Fibroblast of skin of left biceps (primary cell): ENCODE data around the gene FAH.

Source experiments
- DNase-seq, 2 experiments: peaks; one replicate each; pipeline ENCODE4 v3.0.0-alpha.2; 2013; ENCODE audit warnings: low read depth in 2 of 2

The FAH gene

DNA sequence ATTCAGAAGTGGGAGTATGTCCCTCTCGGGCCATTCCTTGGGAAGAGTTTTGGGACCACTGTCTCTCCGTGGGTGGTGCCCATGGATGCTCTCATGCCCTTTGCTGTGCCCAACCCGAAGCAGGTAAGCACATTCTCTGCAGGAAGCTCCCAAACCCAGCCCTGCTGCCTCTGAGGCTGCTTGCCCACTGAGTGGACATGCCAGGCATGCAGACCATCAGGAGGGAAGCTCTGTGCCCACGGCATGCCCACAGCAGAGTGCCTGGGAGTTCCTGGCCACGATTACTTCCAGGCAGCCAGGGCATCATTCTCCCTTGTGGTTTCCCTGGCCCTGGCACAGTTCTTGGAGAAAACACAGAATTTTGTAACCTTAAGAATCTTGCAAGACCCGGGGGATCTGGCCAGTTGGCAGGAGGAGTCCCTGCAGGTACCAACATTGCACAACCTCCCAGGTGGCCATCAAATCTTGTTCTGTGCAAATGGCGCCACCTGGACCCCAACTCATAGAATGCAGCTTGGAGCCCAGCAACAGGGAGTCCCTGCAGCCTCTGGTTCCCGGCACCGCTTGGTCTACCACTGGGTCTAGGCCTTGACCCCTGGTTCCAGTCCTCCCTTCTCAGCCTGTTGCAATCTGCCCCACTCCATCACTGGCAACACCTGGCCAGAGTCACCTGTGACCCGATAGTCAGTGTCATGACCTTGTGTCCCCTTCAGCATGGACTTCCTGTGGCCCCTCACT lies 20.4 kb downstream of the FAH start:
- no peak for DNase-seq

DNA sequence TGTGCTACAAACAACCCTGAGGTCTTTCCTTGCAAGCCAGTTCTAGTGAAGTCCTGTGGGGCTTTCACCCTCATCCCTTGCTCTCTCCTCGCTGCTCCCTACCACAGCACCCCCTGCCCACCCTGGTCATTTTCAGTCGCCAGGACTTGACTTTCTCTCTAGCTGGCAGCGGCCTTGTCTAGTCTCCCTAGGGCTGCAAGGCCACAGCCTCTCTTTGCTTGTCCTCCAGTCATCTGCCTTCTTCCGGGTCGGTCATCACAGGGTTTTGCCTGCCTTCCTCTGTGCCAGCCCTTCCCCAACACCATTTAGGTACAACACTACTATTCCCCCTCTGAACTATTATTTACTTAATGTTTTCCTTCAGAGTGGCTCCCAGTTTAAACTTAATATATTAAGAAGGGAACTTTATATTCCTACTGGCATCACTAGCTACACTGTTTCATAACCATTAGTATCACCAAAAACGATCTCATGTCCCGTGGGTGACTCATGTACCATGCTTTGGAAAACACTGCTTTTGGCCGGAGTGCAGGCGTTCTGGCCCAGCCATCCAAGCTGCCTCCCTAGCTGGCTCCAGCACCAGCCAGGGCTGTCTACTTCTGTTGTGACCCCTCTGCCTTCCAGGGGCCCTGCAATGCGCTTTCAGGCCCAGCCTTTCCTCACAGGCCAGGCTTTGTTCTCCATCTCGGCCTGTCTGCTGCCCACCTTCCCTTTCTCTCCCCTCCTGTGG lies 21.4 kb downstream of the FAH start:
- no peak for DNase-seq

DNA sequence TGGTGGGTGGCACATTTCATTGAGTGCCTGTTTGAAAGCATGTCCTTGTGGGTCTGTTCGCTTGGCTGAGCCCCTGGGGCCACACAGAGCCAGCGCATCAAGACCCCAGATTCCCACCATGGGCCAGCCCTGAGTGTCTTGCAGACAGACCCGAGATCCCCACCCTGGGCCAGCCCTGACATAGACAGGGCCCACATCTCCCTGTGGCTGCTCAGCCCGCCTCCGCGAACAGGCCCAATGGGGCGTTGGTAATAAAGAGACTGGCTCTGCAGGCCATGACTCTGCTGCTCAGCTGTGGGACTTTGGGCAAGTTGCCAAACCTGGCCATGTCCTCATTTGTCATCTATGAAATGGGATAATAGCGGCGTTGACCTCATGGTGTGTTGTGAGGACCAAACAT lies 22.6 kb downstream of the FAH start:
- no peak for DNase-seq

DNA sequence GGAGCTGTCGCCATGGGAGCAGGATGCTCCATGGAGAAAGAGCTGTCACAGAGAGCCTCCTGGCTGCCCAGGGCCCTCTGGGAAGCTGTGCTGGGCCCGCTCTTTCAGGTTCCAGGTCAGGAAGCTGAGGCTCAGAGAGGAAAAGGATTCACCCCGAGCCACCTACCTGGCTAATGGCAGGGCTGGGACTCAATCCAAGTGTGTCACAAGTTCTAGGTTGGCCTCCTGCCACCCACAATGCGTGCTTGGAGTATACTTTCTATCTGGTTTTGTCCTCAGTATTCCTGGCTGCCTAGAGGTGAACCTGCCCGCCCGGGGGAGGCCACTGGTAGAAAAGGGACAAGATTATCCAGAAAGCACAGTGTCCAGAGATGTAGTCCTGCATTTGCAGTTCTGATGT lies 23.6 kb downstream of the FAH start:
- no peak for DNase-seq

DNA sequence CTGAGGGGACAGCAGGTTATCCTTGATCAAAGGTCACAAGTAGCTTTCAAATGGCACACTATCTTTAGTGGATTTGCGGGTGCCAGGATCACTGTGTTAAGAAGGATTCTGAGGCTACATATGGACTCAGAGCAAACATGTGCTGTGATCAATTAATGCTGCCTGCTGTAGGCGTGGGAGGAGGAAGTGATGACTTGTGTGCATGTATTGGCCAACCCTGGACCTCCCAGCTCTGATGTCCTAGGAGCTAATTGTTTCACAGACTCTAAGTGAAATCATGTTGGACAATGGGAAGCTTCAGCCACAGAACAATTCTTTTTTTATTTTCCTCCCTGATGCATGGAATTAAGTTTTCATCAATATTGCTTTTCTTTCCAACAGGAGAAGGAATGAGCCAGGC lies 24.4 kb downstream of the FAH start:
- DNase-seq = no peak

DNA sequence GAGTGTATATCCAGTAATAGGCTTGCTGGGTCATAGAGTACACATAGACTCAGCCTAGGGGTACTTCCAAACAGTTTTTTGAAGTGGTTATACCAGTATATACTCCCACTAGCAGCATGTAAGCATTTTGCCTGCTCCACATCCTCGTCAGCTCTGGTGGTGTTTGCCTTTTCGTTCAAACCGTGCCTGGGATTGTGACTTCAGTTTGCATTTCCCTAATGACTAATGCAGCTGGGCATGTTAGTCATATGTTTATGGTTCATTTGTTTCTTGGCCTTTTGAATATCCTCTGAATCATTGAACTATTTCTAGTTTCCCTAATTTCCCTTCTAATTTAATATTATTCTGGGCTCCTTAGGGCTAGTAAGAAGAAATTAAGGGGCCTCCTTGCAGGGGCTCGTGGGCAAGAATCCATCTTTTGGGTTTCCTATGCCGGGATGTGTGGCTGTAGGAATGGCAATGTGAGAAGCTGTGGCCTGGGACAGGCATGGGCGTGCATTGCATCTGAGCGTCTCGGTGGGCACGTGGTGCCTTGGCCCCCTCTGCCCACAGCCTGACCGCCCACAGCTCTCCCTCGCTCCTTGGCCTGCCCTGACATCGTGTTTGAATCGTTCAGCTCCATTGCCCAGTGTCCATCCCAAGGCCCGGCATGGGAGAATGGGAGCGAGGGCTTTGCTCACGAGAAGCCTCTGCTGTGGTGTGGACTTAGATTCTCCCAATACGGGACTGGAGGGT lies 26.4 kb downstream of the FAH start:
- DNase-seq = peak; percentile 37 to 43

DNA sequence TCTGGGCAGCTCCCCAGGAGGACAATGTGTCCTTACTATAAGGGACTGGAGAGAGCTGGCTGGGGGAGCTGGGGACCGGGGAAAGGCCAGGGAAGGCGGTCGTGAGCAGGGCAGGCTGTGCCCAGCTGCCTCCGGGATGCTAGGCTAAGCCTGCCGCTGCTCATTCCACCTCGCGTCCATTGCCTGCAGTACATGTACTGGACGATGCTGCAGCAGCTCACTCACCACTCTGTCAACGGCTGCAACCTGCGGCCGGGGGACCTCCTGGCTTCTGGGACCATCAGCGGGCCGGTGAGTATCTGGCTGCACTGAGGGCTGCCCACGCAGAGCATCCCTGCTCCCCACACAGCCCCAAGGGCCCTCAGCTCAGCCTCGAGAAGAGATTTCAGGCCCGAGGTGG lies 27.1 kb downstream of the FAH start:
- no peak for DNase-seq

DNA sequence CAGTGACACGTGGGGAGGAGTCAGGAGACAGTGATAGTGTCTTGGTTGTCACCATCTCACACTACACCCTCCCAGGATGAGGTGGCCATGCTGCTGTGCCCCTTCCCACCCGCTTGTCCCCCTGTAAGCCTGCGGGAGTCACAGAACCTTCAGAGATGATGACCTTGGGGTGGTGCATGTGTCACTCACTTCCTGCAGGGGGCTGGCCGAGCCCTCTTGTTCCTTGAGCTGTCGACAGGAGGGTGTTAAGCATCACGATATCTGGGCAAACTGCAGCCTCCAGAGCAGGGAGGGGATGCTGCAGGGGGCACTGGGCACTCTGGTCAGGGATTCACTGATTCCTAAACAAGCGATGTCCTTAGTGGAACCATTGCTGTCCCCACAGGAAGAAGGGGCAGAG lies 27.7 kb downstream of the FAH start:
- DNase-seq = no peak

DNA sequence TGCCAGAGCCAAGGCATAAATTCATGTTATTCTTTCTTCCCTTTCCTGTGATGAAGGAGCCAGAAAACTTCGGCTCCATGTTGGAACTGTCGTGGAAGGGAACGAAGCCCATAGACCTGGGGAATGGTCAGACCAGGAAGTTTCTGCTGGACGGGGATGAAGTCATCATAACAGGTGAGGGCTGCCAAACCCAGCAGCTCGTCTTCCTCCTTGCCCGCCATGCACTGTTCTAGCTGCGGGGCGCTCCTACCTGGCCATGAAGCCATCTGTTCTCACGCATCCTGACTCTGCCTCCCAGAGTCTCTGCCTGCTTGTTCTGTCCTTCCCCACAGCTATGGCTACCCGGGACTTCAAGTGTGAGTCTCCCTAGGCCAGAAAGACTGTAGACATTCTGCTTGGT lies 28.2 kb downstream of the FAH start:
- DNase-seq = no peak

DNA sequence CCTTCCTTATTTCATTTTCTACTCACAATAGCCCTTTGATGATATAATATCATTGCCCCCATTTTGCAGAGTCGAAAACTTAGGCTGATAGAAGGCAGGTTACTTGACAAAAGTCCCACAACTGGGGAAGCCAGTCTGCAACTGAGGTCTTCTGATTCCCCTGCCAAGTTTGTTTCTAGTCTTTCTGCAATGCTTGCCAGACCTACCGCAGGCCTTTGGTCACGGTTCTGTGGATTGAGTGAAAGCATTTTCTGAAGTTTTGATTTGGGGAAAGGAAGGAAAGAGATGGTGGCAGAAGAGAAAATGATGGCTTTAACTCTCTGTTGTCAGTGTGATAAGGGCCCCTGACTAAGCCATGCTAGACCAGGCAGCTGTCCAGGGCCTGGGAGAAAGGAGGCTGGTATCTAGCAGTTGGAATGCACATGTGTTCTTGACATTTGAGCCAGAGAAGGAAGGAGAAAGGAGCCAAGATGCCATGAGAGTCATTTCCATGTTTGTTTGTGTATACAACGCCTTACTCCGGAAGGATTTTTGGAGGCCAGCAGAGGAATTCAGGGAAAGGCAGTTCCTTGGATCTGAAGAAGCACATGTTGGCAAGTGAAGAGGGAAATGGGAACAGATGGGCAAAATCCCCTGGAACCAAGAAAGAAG lies 29.9 kb downstream of the FAH start:
- peak in 1 of 2 experiments; percentile 17 for DNase-seq

DNA sequence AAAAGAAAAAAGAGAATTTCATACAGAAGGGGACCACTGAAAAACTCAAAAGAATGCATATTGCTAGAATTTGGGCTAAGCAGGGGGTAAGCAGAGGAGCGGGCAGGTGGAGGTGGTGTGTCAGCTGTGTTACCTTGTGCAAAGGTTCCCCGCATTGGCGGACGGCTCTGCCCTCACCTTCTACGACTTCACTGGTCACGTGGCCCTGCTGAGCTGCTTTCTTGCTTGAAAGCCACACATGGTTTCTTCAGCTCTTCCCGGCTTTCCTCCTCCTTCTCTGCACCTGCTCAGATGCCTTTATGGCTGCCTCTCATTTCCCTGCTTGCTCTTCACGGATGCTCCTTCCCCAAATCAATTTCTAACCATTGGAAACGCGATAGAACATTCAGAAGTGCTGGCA lies 30.5 kb downstream of the FAH start:
- DNase-seq = no peak

DNA sequence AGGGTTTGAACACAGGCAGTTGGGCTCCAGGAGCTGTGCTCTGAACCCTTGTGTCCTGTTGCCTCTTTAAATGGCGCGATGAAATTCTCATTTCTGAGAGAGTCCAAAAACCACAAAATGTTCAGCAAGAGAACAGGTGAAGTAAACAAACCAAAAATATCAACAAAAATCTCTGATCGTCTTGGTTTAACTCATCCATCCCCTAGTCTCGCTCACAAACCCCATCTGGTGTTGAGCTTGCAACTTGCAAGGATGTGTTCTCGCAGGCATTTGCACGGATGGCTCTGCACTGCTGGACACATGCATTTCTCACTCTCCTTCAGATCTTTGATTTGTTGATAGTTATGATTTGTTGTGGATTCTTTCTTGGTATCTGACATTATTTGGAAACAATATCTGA lies 31.1 kb downstream of the FAH start:
- no peak for DNase-seq

DNA sequence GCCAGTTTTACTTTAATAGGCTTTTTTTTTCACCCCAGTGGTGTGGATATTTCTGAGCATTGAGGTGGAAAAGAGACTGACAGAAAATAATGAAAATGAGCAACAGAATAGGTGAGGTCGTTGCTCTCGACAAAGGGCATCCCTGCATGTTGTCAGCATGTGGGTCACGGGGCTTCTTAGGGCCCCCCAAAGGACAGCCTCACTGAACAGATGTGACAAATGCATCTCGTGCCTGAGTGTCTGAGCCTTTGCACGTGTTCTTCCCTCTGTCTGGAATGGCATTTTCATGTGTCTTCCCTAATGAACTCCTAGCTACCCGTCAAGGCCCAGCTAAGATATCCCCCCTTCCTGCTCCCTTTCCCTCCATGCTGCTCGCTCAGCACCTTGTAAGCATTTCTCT lies 31.8 kb downstream of the FAH start:
- no peak for DNase-seq

DNA sequence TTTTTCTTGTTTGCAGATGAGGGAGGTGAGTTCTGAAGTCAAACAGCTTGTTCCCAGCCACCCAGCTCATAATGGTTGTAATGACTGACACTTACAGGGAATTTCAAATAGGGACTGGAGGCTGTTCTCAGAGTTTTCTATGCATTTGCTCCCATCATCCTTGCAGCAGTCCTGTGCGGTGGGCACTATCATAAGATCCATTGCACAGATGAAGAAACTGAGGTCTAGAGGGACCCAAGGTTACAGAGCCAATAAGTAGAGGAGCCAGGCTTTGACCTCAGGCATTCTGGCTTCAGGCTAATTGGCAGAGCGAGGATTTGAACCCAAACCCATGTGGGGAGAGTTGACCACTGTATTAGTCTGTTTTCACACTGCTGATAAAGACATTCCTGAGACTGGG lies 32.4 kb downstream of the FAH start:
- no peak for DNase-seq

DNA sequence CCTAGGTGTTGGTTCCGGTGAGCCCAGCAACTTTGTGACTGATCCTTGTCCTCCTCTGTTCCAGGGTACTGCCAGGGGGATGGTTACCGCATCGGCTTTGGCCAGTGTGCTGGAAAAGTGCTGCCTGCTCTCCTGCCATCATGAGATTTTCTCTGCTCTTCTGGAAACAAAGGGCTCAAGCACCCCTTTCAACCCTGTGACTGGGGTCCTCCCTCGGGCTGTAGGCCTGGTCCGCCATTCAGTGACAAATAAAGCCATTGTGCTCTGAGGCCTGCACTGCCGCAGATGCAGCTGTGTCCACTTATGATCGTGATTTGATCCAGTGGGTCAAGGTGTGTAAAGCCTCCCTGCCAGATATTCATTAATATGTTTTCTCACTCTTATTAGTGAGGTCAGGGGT lies 33.3 kb downstream of the FAH start:
- no peak for DNase-seq

DNA sequence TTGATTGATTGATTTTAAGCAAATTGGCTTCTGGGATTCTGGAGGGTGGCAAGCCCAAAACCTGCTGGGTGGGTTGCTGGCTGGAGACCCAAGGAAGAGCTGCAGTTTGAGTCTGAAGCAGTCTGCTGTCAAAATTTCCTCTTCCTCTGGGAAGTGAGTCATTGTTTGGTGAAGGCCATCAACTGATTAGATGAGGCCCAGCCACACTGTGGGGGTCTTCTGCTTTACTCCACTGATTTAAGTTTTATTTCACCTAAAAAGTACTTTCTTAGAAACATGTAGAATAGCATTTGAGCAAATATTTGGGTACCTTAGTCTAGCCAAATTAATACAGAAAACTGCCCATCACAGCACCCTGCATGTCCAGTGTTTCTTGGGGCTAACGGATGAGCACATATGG lies 33.8 kb downstream of the FAH start:
- no peak for DNase-seq

DNA sequence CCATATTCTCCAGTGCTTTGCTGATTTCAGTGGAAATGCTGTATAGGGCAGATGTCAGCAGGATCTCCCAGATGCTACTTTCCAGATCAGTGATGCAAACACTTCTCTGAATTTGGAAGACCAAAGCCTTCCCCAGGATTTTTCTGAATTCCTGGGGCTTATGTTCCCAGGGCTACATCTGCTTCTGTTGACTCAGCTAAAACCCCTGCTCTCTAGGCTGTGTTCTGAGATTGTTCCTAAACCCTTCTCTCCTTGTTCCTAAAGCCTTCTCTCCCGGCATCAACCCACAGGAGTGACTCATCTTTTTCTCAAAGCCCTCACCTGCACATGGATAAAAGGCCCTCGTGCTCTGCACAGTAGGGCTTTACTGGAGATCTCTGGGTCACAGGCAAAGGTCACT lies 35.5 kb downstream of the FAH start:
- no peak for DNase-seq

DNA sequence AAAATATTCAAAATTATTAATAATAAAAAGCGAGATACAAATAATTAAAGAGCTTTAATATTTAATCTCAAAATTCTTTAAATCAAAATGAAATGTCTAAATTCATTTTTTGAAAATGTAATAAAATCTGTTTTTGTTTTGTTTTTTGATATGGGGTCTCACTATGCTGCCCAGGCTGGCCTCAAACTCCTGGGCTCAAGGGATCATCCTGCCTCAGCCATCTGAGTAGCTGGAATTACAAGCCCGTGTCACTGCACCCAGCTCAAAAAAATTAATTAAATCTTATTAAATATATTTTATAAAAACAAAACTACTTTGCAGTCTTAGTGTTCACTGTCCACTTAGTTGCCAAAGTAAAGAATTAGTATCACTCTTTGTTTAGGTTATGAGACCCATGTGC lies 38.4 kb downstream of the FAH start:
- no peak for DNase-seq

DNA sequence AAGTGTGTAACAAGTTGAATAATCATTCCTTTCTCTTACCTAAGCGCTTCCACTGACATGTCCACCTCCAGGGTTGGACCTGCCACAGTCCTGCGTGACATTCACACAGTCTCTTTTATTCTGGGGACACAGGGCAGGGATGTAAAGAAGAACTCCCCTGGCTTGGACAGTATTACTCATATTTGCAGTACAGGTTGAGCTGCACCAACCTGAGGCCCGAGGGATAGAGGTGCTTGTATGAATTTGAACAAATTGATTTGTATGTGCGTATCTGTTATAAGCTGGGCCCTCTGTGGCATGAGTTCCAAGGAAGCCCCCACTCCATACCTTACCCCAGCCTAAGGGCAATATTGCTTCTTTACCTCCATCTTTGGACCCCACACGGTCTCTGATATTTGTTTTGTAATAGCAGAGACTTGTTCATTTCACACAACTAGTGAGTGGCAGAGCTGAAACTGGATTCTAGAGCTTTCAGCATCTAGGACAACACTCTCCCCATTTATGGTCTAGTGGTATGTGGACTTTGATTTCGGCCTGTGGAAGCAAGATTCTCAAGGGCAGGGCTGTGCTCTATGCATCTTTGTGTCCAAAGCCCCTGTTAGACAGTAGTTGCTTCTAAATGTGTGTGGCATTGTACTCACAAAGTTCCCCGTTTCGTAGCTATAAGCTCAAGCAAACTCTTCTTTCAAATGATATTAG lies 39.2 kb downstream of the FAH start:
- DNase-seq = no peak

DNA sequence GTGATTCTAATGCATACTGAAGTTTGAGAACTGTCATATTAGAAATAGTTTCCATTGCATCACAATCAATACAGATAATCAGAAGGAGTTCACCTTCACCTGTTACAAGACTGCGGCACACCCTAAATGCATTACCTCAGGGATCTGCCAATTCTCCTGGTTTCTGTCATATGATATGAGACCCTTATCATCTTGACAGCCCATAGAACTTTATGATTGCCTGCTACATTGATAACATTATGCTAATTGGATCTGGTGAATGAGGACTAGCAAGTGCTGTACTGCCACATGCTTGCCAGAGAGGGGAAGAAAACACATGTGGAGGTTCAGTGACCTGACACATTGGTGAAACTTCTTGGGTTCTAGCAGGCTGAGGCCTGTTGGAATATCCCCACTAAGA lies 41.4 kb downstream of the FAH start:
- no peak for DNase-seq

DNA sequence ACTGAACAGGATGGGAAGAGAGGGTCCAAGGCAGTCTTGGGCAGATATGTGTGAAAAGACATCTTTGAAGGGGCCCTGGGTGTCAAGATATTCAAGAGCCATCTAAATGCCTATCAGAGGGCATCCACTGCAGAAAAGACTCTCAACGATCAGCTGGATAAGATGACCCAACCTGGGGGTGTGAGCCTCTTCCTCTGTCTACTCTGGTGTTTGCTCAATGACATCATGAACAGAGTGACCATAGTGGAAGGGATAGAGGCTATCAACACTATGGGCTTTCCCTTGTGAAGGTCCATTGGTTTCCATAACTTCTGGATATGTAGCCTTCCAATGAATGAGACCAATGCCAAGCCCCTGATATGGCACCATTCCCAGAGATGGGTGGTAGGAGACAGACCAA lies 42.1 kb downstream of the FAH start:
- DNase-seq = no peak

DNA sequence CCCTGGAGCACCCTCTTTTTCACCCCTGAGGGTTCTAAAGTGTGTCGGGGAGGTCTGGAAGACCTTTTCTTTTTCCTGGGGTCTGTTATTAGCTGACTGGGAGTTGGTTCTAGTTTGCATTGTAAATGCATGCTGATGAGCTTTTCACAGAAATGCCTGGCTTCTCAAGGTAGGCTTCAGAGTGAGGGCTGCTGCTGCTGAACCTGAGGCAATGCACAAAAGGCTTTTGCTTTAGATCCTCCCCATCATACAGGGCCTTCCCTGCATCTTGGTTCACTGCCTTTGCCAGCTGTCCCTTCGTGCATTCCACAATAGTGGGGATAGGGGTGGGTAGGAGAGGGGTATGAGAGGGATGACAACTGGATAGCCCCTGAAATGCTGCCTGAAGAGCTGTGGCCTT lies 46.6 kb downstream of the FAH start:
- DNase-seq = no peak
